ENCODE data around the gene MYL3. TPM values are rescaled to one million over a fixed set of nuclear protein-coding genes. Genes with fewer than 3 reads are reported as not detected.

MYL3 gene
- total RNA-seq, 2 donors from 2014 or later, result 208 to 223 TPM

DNA sequence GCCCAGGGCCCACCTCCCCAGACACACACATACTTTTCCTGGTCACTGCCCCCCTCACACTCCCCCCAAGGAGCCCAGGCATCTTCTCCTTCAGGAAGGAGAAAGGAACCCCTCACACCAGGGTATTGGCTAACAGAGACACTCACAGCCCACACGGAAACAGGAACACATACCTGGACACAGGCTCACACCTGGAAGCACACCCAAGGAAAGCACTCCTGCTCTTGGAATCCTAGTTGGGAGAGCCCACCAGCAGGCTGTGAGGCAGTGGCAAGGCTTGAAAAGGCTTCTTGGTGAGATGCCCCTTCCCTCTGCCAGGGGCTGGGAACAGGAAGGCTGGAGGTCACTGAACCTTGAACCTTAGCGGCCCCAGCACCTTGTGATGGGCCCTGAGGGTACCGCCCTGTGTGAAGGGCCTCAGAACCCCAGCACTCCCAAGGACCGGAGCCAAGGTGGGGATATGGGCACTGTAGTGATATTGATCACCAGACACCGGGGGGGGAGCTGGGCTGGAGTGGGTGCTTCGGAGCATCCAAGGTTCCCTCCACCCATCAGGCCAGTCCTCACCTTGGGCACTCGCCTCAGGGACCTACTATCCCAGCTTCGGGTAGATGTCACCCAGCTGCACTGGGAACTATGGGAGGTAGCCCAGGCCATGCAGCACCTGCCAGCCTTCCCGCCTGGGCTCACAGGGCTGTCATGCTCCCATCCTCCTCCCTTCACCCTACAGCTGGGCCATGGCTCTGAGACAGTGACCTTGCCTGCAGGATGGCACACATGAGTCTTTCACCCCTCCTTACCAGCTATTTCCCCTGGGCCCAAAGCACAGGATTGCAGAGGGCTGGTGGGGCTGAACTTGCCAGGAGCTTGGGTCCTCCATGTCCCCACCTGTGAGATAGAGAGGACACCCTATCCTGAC, 16.4 kb downstream of the MYL3 start:
- Histone ChIP-seq H3K27me3 (no peaks in the 10 kb centered on the region), H3K27ac (peak overlapping the region; percentile 77 to 78), H3K36me3 (no peaks in the 10 kb centered on the region), H3K4me1 (peaks cover 0 to 39% of the 10 kb centered on the region in 2 donors), H3K4me3 (peak overlapping the region in 1 of 2 donors; percentile 59), H3K9me3 (peaks cover 0 to 3% of the 10 kb centered on the region in 2 donors)
- DNase-seq (ENCODE audit: low spot score), result peak; percentile 56
- TF ChIP-seq, protein P1, sequence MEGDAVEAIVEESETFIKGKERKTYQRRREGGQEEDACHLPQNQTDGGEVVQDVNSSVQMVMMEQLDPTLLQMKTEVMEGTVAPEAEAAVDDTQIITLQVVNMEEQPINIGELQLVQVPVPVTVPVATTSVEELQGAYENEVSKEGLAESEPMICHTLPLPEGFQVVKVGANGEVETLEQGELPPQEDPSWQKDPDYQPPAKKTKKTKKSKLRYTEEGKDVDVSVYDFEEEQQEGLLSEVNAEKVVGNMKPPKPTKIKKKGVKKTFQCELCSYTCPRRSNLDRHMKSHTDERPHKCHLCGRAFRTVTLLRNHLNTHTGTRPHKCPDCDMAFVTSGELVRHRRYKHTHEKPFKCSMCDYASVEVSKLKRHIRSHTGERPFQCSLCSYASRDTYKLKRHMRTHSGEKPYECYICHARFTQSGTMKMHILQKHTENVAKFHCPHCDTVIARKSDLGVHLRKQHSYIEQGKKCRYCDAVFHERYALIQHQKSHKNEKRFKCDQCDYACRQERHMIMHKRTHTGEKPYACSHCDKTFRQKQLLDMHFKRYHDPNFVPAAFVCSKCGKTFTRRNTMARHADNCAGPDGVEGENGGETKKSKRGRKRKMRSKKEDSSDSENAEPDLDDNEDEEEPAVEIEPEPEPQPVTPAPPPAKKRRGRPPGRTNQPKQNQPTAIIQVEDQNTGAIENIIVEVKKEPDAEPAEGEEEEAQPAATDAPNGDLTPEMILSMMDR (IDR thresholded peaks at IDR 0.05), result no peak

DNA sequence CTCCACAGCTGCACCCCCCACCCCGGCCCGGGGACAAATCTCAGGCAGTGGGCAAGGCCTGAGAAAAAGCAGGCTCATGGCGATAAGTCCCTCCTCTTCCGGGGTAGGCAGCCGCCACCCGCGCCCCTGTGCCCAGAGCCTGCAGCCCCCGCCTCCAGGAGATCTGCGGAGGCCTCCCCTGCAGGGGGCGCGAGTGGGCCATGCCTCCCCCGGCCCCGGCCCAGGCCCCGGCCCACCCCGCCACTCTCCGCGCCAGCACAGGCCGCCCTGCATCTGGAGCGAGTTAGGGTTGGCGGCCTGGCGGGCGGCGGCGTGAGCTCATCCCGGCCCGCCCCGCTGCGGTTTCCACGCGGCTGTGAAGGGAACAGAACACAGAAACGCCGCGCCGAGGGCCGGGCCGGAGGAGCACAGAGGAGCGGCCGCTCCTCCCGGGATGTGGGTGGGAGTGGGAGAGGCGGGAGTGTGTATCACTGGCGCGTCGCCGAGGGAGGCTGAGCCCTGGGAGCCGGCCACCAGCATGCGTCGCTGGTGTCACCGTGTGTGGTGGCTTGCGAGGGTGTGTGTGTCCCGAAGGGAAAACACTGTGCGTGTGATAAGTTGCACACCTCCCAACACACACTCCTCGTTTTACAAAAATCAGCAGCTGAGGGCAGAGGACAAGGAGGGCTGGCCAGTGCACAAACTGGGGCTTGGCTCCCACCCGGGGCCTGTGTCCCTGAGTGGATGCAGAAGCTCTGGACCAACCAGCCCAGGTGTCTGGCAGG, 17.2 kb downstream of the MYL3 start:
- peak overlapping the region; percentile 39 to 59 for H3K4me3 ChIP-seq
- H3K27me3 ChIP-seq, result no peaks in the 10 kb centered on the region
- peak overlapping the region; percentile 77 to 78 for H3K27ac ChIP-seq
- peaks cover 0 to 11% of the 10 kb centered on the region in 2 donors for H3K9me3 ChIP-seq
- peaks cover 0 to 39% of the 10 kb centered on the region in 2 donors for H3K4me1 ChIP-seq
- TF ChIP-seq, protein P1 (IDR thresholded peaks at IDR 0.05), result peak; percentile 54 to 84
- peak; percentile 79 for DNase-seq (ENCODE audit: low spot score)
- no peaks in the 10 kb centered on the region for H3K36me3 ChIP-seq

DNA sequence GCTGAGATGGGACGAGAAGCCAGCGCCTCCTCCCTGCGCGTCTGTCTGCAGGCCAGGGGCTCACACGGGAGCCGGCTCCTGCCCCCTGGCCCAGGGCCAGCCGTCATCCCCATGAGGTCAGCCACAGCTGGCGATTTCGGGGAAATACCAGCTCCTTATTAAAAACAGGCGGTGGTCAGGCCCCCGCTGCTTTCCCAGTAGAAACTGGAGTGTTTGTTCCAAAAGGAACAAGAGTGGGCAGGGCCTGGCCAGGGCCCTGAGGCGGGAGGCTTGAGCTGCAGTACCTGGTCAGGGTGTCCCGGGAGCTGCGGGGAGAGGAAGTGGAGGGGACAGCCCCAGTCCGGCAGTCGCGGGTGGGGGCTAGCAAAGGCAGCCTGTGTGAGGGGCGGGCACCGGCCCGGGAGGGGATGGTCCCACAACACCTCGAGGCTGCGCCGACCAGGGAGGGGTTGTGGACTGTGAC, 17.8 kb downstream of the MYL3 start:
- TF ChIP-seq, protein P1 (IDR thresholded peaks at IDR 0.05), result no peak
- peak overlapping the region; percentile 77 to 78 for H3K27ac ChIP-seq
- DNase-seq (ENCODE audit: low spot score), result peak; percentile 84
- peaks cover 0 to 18% of the 10 kb centered on the region in 2 donors for H3K9me3 ChIP-seq
- peak overlapping the region; percentile 39 to 59 for H3K4me3 ChIP-seq
- no peaks in the 10 kb centered on the region for H3K27me3 ChIP-seq
- peaks cover 0 to 39% of the 10 kb centered on the region in 2 donors for H3K4me1 ChIP-seq
- H3K36me3 ChIP-seq, result no peaks in the 10 kb centered on the region

DNA sequence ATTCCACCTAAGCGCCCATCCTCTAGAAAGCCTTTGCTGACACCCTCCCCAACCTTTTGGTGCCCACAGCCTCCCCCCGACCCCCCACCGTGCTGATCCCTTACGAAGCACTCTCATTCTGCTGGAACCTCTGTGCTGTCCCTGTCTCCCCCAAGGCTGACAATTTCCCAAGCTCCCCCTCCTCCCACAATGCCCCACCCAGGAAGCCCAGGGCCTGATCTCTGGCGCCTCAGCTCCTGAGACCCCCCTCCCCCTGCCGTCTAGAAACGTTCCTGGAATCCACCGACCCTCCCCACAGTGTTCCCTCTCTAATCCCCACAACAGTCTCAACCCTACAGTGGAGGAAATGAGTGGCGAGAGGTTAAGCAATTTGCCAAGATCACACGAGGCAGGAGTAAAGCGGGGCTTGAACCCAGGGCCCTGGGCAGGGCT, 18.3 kb downstream of the MYL3 start:
- no peaks in the 10 kb centered on the region for H3K27me3 ChIP-seq
- TF ChIP-seq, protein P1 (IDR thresholded peaks at IDR 0.05), result no peak
- H3K36me3 ChIP-seq, result no peaks in the 10 kb centered on the region
- no peak for DNase-seq (ENCODE audit: low spot score)
- peak overlapping the region; percentile 77 to 78 for H3K27ac ChIP-seq
- peaks cover 0 to 21% of the 10 kb centered on the region in 2 donors for H3K9me3 ChIP-seq
- peak overlapping the region in 1 of 2 donors; percentile 59 for H3K4me3 ChIP-seq
- H3K4me1 ChIP-seq, result peaks cover 0 to 39% of the 10 kb centered on the region in 2 donors

DNA sequence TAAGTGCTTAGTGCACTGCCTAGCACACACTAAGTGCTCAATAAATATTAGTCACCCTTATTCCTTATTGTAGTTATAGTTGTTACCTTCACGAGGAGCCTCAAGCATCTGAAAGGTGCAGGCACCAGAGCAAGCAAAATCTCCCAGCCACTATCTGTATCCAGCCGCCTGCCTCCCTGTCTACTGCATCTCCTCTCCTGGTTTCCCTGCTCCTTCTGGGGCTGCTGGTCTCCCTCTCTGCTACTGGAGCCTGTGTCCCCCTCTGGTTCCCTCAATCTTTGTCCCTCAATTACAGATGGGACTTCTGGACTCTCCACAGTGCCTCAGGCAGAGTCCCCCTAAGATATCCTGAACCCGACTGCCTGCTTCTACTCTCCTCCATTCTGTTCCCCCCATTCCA, 18.8 kb downstream of the MYL3 start:
- Histone ChIP-seq H3K27me3 (no peaks in the 10 kb centered on the region), H3K27ac (peak overlapping the region; percentile 77 to 78), H3K4me1 (peaks cover 0 to 39% of the 10 kb centered on the region in 2 donors), H3K4me3 (no peak overlapping the region), H3K36me3 (no peaks in the 10 kb centered on the region), H3K9me3 (peaks cover 0 to 21% of the 10 kb centered on the region in 2 donors)
- no peak for DNase-seq (ENCODE audit: low spot score)
- TF ChIP-seq, protein P1 (IDR thresholded peaks at IDR 0.05), result no peak

Data from right atrium auricular region (tissue), 2 donors.